GM12801 (cell line): ENCODE results near the gene GSTA3.

Source experiments
- TF ChIP-seq, protein P1 (sequence below): IDR thresholded peaks from one replicate; pipeline ENCODE4 v1.5.1; 2011; ENCODE audit warnings: control low read depth; ENCODE audit not compliant: insufficient read length; ENCODE audit errors: extremely low read depth

GSTA3 gene

DNA sequence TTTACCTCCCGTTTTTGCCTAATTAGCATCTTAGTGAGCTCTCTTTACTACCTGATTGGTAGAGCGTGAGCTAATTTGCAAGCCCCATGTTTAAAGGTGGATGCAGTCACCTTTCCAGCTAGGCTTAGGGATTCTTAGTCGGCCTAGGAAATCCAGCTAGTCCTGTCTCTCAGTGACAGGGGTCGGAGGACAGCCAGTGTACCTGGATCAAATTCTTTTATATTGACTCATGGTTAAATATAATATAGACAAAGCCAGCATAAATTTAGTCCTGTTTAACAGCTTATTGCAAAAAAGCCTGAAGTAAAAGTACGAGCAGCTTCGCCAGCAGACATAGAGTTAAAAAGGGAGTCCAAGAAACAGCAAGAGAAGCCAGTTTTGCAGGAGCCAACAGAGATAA lies 12.2 kb upstream of the GSTA3 start:
- TF ChIP-seq, protein P1, sequence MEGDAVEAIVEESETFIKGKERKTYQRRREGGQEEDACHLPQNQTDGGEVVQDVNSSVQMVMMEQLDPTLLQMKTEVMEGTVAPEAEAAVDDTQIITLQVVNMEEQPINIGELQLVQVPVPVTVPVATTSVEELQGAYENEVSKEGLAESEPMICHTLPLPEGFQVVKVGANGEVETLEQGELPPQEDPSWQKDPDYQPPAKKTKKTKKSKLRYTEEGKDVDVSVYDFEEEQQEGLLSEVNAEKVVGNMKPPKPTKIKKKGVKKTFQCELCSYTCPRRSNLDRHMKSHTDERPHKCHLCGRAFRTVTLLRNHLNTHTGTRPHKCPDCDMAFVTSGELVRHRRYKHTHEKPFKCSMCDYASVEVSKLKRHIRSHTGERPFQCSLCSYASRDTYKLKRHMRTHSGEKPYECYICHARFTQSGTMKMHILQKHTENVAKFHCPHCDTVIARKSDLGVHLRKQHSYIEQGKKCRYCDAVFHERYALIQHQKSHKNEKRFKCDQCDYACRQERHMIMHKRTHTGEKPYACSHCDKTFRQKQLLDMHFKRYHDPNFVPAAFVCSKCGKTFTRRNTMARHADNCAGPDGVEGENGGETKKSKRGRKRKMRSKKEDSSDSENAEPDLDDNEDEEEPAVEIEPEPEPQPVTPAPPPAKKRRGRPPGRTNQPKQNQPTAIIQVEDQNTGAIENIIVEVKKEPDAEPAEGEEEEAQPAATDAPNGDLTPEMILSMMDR: no peak

DNA sequence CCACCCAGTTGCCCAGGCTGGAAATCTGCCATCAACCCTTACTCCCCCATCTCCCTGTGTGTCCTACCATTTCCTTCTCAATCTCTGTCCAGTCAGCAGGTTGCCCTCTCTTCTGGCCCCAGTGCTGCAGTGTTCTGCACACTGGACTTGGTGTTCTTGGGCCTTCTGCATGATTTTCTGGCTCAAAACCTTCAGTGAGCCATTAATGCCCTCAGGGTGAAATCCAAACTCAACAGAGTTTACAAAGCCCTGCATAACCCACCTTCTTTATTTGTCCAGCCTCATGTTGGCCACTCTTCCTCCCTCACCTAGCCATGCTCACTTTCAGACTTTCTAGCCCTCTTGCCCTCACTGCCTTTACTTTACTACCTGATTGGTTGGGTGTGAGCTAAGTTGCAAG lies 5.0 kb upstream of the GSTA3 start:
- TF ChIP-seq, protein P1: no peak

DNA sequence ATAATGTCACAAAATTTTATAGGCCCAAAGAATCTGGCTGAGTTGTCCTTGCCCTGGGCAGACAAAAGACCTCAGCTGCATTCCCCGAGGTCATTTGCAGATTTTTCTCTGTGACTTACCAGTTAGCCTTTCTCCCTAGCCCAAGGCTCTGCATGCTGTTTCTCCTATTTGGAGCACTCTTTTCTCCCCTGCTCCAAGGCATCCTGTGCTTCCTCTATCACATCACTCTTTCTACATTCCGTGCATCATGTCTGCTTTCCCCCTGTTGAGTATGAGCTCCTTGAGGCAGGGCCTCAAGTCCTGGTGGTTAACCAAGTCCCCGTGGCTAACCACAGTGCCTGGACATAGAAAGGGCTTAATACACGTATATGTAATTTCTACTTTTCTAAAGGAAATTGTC lies 593 bp upstream of the GSTA3 start:
- TF ChIP-seq, protein P1: no peak

DNA sequence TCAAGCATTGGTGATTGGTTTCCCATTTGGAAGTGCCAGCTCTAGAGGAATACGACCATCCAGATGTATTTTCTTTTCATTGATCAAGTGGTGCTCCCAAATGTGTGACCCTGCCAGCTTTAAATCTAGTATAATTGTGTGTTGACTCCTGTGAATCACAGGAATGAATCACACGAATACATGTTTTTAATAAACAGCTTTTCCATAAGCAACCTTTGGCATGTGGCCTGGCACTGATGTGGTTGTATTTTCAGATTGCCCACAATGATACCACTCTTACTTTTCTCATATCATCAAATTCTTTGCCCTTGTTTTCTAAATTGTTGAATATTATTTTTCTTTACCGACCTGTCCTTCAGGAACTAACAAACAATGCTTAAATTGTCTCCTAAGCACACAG lies 367 bp downstream of the GSTA3 start:
- TF ChIP-seq, protein P1: no peak

DNA sequence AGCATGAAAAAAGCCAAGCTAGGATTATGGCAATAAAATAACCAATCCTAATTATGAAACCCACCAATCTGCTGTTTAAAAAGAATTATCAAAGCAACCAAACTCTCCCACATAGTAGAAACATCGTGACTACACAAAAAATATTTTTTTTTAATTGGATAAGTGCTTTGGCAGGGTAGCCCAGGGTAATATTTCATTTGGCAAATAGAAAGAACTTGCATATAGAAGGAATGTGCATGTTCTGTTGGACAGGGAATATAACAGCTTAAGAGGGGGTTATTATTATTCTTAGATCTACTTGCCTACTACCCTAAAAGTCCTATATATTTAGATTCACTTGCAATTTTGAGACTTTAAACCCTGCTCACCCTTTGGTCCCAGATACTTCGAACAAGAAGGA lies 972 bp downstream of the GSTA3 start:
- TF ChIP-seq, protein P1: no peak

DNA sequence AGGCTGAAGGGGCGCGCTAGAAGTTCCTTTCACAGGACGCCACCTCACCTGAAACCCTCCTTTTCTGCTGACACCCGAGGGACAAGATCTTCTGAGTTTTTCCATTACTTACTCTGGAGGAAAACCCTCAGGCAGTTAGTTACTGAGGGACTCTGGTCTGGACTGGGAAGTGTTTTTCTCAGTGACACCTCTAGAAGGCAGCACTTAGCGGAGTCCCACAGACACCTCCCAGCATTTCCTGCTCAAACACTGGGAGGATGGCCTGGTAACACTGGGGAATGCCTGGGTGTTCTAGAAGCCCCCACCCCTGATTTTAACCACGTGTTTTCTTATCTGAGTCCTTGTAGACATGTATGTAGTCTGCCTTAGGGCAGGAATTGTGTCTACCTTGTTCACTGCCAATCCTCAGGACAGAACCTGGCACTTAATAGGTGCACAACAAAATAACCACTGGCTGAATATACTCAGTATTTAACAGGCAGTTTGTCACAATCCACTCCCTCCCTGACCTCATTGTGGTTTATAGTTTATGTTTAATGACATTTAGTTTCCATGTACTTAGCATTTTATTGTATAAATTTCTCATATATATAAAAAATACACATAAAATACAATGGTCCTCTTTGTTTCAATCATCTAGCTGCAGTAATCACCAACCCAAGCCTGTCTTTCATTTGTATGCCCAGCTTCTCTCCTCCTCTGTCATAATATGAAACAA lies 4.8 kb downstream of the GSTA3 start:
- TF ChIP-seq, protein P1: no peak

DNA sequence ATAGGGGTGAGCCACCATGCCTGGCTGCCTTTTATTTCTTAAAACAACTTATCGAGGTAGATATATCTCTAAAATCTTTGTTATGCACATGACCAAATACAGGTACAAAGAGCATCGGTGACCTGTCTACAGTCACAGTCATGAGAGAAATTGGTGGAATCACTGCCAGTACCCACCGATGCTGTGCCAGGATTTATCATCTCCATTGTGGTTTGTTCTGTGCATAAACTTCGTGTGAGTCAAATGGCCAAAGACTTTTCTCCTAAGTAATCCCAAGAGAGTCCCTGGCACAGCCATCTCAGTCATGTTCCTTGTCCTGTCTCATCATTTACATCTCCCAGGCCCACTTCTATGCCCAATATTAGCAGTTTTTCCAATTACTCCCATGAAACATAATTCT lies 9.0 kb downstream of the GSTA3 start:
- TF ChIP-seq, protein P1: no peak

DNA sequence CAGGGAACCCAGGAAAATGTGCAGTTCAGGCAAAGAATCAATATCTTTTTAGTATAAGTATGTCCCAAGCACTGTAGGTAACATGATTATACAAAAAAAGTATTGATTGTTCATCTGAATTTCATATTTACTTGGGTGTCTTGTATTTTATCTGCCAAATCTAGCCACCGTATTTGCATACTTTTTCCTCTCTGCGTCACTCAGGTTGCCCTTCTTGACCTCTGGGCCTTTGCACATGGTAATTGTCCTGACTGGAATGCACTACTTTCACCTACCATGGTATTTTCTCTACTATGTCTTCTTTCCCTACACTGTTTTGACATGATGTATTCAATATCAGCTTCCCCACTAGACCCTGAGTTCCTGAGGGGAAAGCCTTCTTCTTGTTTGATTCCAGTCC lies 15.2 kb downstream of the GSTA3 start:
- TF ChIP-seq, protein P1: no peak
